ENCODE data around the gene GSX1. TPM values are rescaled to one million over a fixed set of nuclear protein-coding genes. Genes with fewer than 3 reads are reported as not detected.

The GSX1 gene
- total RNA-seq, 2 experiments from 2014 or later, result not detected

- H3K27me3 Mint-ChIP-seq, result peaks cover 85% of the 10 kb centered on the region
- Histone ChIP-seq H3K9me3 (ENCODE audit: control insufficient read depth in 1 of 2, insufficient read depth in 1 of 2, low read length in 2 of 2) (no peaks in the 10 kb centered on the region), H3K36me3 (ENCODE audit: insufficient read depth, low read length) (no peaks in the 10 kb centered on the region), H3K4me3 (ENCODE audit: low read length) (no peak overlapping the region), H3K27me3 (ENCODE audit: control insufficient read depth in 1 of 2, insufficient read depth in 2 of 2, low read length in 2 of 2) (peaks cover 65 to 87% of the 10 kb centered on the region in 2 experiments), H3K27ac (ENCODE audit: low read depth in 1 of 2, low read length in 2 of 2) (no peak overlapping the region), H3K4me1 (ENCODE audit: insufficient read depth, low read length) (peaks cover 7% of the 10 kb centered on the region)
- peaks cover 6% of the 10 kb centered on the region for H3K4me1 Mint-ChIP-seq (ENCODE audit: low read depth)
- H3K4me3 Mint-ChIP-seq, result no peak overlapping the region
- no peaks in the 10 kb centered on the region for H3K9me3 Mint-ChIP-seq
- ATAC-seq (ENCODE audit: poor library complexity) (no peak), DNase-seq (no peak)
- no peak for TF ChIP-seq CTCF (IDR thresholded peaks at IDR 0.05)
- CTCF ChIA-PET, result no interaction called here
- POLR2A ChIA-PET, result no interaction called here
- no peak overlapping the region for H3K27ac Mint-ChIP-seq
- H3K36me3 Mint-ChIP-seq (ENCODE audit: low read depth), result no peaks in the 10 kb centered on the region
- intact Hi-C loops (cut with DNase I, micrococcal nuclease), result no loop called here
Measured at GRCh38 chr13:27822873-27823311, 30.6 kb downstream of the GSX1 start.

GRCh38 chr13:27824121-27824520, 31.8 kb downstream of the GSX1 start:
- H3K9me3 Mint-ChIP-seq, result no peaks in the 10 kb centered on the region
- peaks cover 6% of the 10 kb centered on the region for H3K4me1 Mint-ChIP-seq (ENCODE audit: low read depth)
- Histone ChIP-seq H3K4me1 (ENCODE audit: insufficient read depth, low read length) (peaks cover 7% of the 10 kb centered on the region), H3K27me3 (ENCODE audit: control insufficient read depth in 1 of 2, insufficient read depth in 2 of 2, low read length in 2 of 2) (peaks cover 61 to 78% of the 10 kb centered on the region in 2 experiments), H3K4me3 (ENCODE audit: low read length) (no peak overlapping the region), H3K27ac (ENCODE audit: low read depth in 1 of 2, low read length in 2 of 2) (no peak overlapping the region), H3K36me3 (ENCODE audit: insufficient read depth, low read length) (no peaks in the 10 kb centered on the region), H3K9me3 (ENCODE audit: control insufficient read depth in 1 of 2, insufficient read depth in 1 of 2, low read length in 2 of 2) (no peaks in the 10 kb centered on the region)
- no peak for TF ChIP-seq CTCF (IDR thresholded peaks at IDR 0.05)
- CTCF ChIA-PET, result interaction anchor here (1.4 to 3.3 kb wide), 2 partner anchors 445 to 449 kb away, joined by 3 to 32 read pairs; no protein-coding TSS in a partner anchor
- intact Hi-C loops (cut with DNase I, micrococcal nuclease), result no loop called here
- peaks cover 86% of the 10 kb centered on the region for H3K27me3 Mint-ChIP-seq
- ATAC-seq (ENCODE audit: poor library complexity), result no peak
- H3K27ac Mint-ChIP-seq, result no peak overlapping the region
- no peak for DNase-seq
- POLR2A ChIA-PET, result no interaction called here
- H3K36me3 Mint-ChIP-seq (ENCODE audit: low read depth), result no peaks in the 10 kb centered on the region
- H3K4me3 Mint-ChIP-seq, result no peak overlapping the region

GRCh38 chr13:27825072-27825471, 32.8 kb downstream of the GSX1 start:
- H3K9me3 Mint-ChIP-seq, result no peaks in the 10 kb centered on the region
- peaks cover 6% of the 10 kb centered on the region for H3K4me1 Mint-ChIP-seq (ENCODE audit: low read depth)
- TF ChIP-seq CTCF (IDR thresholded peaks at IDR 0.05), result no peak

More at GRCh38 chr13:27825072-27825471, 32.8 kb downstream of the GSX1 start:
- intact Hi-C loops (cut with DNase I, micrococcal nuclease), result loop anchor here in 1 of 2 experiments (1.0 kb wide), 1 partner anchor 421 kb away; no protein-coding TSS in a partner anchor
- CTCF ChIA-PET, result interaction anchor here (1.4 to 3.3 kb wide), 2 partner anchors 445 to 450 kb away, joined by 3 to 32 read pairs; no protein-coding TSS in a partner anchor
- H3K9me3 ChIP-seq (ENCODE audit: control insufficient read depth in 1 of 2, insufficient read depth in 1 of 2, low read length in 2 of 2), result no peaks in the 10 kb centered on the region
- Mint-ChIP-seq H3K36me3 (ENCODE audit: low read depth) (no peaks in the 10 kb centered on the region), H3K27ac (no peak overlapping the region), H3K27me3 (peaks cover 85% of the 10 kb centered on the region), H3K4me3 (no peak overlapping the region)
- ATAC-seq (ENCODE audit: poor library complexity), result no peak
- no peak overlapping the region for H3K4me3 ChIP-seq (ENCODE audit: low read length)
- peaks cover 57 to 72% of the 10 kb centered on the region in 2 experiments for H3K27me3 ChIP-seq (ENCODE audit: control insufficient read depth in 1 of 2, insufficient read depth in 2 of 2, low read length in 2 of 2)
- POLR2A ChIA-PET, result no interaction called here
- H3K4me1 ChIP-seq (ENCODE audit: insufficient read depth, low read length), result peaks cover 11% of the 10 kb centered on the region
- DNase-seq, result no peak
- no peak overlapping the region for H3K27ac ChIP-seq (ENCODE audit: low read depth in 1 of 2, low read length in 2 of 2)
- no peaks in the 10 kb centered on the region for H3K36me3 ChIP-seq (ENCODE audit: insufficient read depth, low read length)
